Measurements from ENCODE around the gene MYL3. TPM values are rescaled to one million over a fixed set of nuclear protein-coding genes. Genes with fewer than 3 reads are reported as not detected.

Gene MYL3
- polyA plus RNA-seq, 1 donor: 167 TPM

- peak; percentile 63 for DNase-seq
These were observed 20.0 kb upstream of the MYL3 start for GRCh38 chr3:46883054-46883829.

- DNase-seq: peak; percentile 73
These were observed 19.3 kb upstream of the MYL3 start for GRCh38 chr3:46882377-46883053.

GRCh38 chr3:46881596-46882376 lies 18.5 kb upstream of the MYL3 start:
- DNase-seq: peak; percentile 52

- no peak for DNase-seq
These were observed 17.8 kb upstream of the MYL3 start for GRCh38 chr3:46880884-46881595.

GRCh38 chr3:46878781-46879436 lies 15.7 kb upstream of the MYL3 start:
- DNase-seq: no peak

GRCh38 chr3:46877406-46878125 lies 14.3 kb upstream of the MYL3 start, which contains the start of gene PTH1R:
Gene PTH1R, plus strand, starts transcription at chr3:46877721. Its CDS starts 5,839 bp downstream, at chr3:46883560.
- DNase-seq: no peak

- no peak for DNase-seq
These were observed 13.4 kb upstream of the MYL3 start for GRCh38 chr3:46876313-46877300.

GRCh38 chr3:46875560-46875959 lies 12.3 kb upstream of the MYL3 start:
- no peak for DNase-seq

- peak; percentile 62 for DNase-seq
These were observed 11.2 kb upstream of the MYL3 start for GRCh38 chr3:46874430-46874829.

GRCh38 chr3:46873521-46873920 lies 10.3 kb upstream of the MYL3 start:
- DNase-seq: no peak

GRCh38 chr3:46871222-46871621 lies 8.0 kb upstream of the MYL3 start:
- DNase-seq: no peak

- DNase-seq: no peak
These were observed 7.4 kb upstream of the MYL3 start for GRCh38 chr3:46870651-46871050.

- no peak for DNase-seq
These were observed 6.2 kb upstream of the MYL3 start for GRCh38 chr3:46869440-46869839.

GRCh38 chr3:46868948-46869347 lies 5.7 kb upstream of the MYL3 start:
- DNase-seq: no peak

- DNase-seq: no peak
These were observed 5.0 kb upstream of the MYL3 start for GRCh38 chr3:46868287-46868686.

- peak; percentile 84 for DNase-seq
These were observed 4.3 kb upstream of the MYL3 start for GRCh38 chr3:46867550-46867898.

GRCh38 chr3:46866720-46867549 lies 3.7 kb upstream of the MYL3 start:
- peak; percentile 65 for DNase-seq

- DNase-seq: no peak
These were observed 2.9 kb upstream of the MYL3 start for GRCh38 chr3:46866032-46866595.

GRCh38 chr3:46865546-46865945 lies 2.3 kb upstream of the MYL3 start:
- DNase-seq: no peak
